B cell (primary cell): Measurements from ENCODE around the gene PER1.

ENCODE experiments used
- CTCF ChIP-seq: fragments of 200-600 bp; IDR thresholded peaks from one replicate; pipeline ENCODE4 v1.8.0; 2022; ENCODE audit warnings: antibody characterized with exemption, mild to moderate bottlenecking
- EZH2 ChIP-seq: IDR thresholded peaks from 2 replicates; pipeline ENCODE4 v1.6.1; 2012; ENCODE audit warnings: borderline replicate concordance, low read depth, mild to moderate bottlenecking, moderate library complexity, low read length; ENCODE audit not compliant: insufficient read depth, poor library complexity, severe bottlenecking

- TF ChIP-seq CTCF (no peak), EZH2 (peak; percentile 3)
These were observed 29.1 kb downstream of the PER1 start for GRCh38 chr17:8122924-8123694.
